ENCODE results near the gene NAV2. TPM values are rescaled to one million over a fixed set of nuclear protein-coding genes. Genes with fewer than 3 reads are reported as not detected.
A peak's percentile ranks its signal among the peaks of the same experiment; 100 is the strongest.

The NAV2 gene
- total and polyA plus RNA-seq, 9 donors: 25.7 to 70.6 (median 46.1) TPM

- Histone ChIP-seq H3K9me3 (replicated peaks; ENCODE audit: control insufficient read depth, low read depth, low read length) (no peaks in the 10 kb centered on the region), H3K4me1 (ENCODE audit: control insufficient read depth, insufficient read depth, low read length) (peaks cover 19% of the 10 kb centered on the region), H3K4me3 (ENCODE audit: low read length) (no peak overlapping the region), H3K27me3 (ENCODE audit: control insufficient read depth, insufficient read depth, low read length) (peaks cover 5% of the 10 kb centered on the region), H3K36me3 (ENCODE audit: control insufficient read depth, insufficient read depth, low read length) (no peaks in the 10 kb centered on the region), H3K27ac (ENCODE audit: low read length) (no peak overlapping the region)
- 14% methylated on average over 9 of the region's 14 CpGs for WGBS (ENCODE audit: insufficient coverage)
- peak; percentile 75 for DNase-seq
Observed at GRCh38 chr11:19673924-19674729, 38.5 kb upstream of the NAV2 start.

DNA sequence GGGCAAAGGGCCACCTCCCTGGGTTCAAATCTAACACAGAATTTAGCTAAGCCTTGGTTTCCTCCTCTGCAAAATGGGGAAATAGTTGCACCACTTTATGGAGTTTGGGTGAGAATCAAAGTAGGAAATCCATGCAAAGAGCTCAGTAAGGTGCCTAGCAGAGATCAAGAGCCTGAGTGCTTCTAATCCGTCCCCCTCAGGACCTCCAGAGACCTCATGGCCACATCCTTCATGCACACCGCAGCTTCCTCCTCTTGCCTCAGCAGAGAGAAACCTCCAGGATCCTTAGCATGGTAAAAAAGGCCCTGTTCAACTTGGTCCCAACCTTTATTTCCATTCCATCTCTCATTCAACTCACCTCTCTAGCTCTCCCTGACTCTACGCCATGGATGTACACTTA, 37.8 kb upstream of the NAV2 start:
- Histone ChIP-seq H3K4me3 (ENCODE audit: low read length) (no peak overlapping the region), H3K27ac (ENCODE audit: low read length) (no peak overlapping the region), H3K36me3 (ENCODE audit: control insufficient read depth, insufficient read depth, low read length) (no peaks in the 10 kb centered on the region), H3K4me1 (ENCODE audit: control insufficient read depth, insufficient read depth, low read length) (peaks cover 21% of the 10 kb centered on the region), H3K27me3 (ENCODE audit: control insufficient read depth, insufficient read depth, low read length) (peaks cover 7% of the 10 kb centered on the region), H3K9me3 (replicated peaks; ENCODE audit: control insufficient read depth, low read depth, low read length) (no peaks in the 10 kb centered on the region)
- DNase-seq: no peak
- 83% methylated on average over 2 of the region's 3 CpGs for WGBS (ENCODE audit: insufficient coverage)

DNA sequence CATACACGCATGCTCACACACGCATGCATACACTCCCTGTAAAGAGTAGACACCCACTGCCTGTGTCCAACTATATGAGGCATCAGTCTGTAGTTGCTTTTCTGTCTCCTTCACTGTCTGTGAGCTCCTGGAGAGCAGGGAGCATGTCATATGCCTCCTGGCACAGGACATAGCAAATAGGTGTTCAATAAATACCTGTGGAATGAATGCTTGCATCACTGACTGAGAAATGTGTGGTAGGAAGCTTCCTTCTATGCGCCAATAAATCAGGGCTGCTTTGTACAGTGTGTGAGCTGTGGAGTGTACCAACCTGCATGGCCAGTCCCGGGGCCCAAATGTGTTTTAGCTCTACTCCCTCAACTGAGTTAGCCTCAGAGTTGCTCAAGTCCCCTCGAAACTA, 37.2 kb upstream of the NAV2 start:
- no peaks in the 10 kb centered on the region for H3K9me3 ChIP-seq (replicated peaks; ENCODE audit: control insufficient read depth, low read depth, low read length)
- peaks cover 27% of the 10 kb centered on the region for H3K4me1 ChIP-seq (ENCODE audit: control insufficient read depth, insufficient read depth, low read length)
- WGBS (ENCODE audit: insufficient coverage): no CpG with 5 or more reads among the region's 5 CpGs
- no peak overlapping the region for H3K4me3 ChIP-seq (ENCODE audit: low read length)
- H3K27ac ChIP-seq (ENCODE audit: low read length): no peak overlapping the region
- no peaks in the 10 kb centered on the region for H3K36me3 ChIP-seq (ENCODE audit: control insufficient read depth, insufficient read depth, low read length)
- H3K27me3 ChIP-seq (ENCODE audit: control insufficient read depth, insufficient read depth, low read length): peaks cover 7% of the 10 kb centered on the region
- no peak for DNase-seq

DNA sequence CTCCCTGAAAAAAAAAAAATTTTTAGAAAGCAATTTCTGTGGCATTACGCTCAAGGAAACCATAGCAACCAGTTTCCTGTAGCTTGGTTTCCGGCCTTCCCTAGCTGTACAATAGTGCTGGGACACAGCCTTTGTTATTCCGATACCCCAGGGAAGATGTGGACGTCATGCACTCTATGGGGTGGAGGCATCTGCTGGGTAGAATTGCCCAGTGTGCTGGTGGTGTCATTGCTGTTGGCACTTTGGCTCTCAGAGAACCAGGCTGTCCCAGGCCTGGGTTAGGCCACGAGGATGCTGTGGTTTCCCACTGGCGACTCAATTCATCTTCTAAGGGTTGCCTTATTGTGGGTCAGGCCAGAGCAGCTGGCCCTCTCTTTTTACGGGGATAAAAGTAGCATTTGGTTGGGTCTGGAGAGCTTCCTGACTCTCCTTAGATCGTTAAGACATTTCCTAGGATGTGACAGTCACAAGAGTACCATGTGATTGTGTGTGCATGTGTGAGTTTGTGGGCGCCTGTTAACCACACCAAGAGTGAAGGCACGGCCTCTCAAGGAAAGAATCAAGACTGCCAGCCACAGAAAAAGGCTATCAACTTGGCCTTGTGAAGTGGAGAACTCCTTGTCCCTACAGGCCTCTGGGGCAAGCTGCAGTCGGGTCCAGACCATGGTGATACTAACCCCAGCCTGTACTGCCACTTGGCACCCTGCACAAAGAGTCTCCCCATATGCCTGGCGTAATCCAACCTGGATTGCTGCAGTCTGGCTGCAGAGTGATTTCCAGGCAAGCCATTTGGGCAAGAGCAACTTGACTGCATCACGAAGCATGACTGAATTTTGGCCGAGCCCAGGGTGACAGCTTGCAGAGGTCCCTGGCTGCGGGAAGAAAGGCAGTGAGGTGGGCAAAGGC, 35.9 kb upstream of the NAV2 start:
- Histone ChIP-seq H3K4me3 (ENCODE audit: low read length) (no peak overlapping the region), H3K36me3 (ENCODE audit: control insufficient read depth, insufficient read depth, low read length) (no peaks in the 10 kb centered on the region), H3K27me3 (ENCODE audit: control insufficient read depth, insufficient read depth, low read length) (peaks cover 5% of the 10 kb centered on the region), H3K4me1 (ENCODE audit: control insufficient read depth, insufficient read depth, low read length) (peaks cover 27% of the 10 kb centered on the region), H3K9me3 (replicated peaks; ENCODE audit: control insufficient read depth, low read depth, low read length) (no peaks in the 10 kb centered on the region), H3K27ac (ENCODE audit: low read length) (peak overlapping the region; percentile 84)
- peak; percentile 55 for DNase-seq
- WGBS (ENCODE audit: insufficient coverage): 75% methylated on average over 12 of the region's 15 CpGs

DNA sequence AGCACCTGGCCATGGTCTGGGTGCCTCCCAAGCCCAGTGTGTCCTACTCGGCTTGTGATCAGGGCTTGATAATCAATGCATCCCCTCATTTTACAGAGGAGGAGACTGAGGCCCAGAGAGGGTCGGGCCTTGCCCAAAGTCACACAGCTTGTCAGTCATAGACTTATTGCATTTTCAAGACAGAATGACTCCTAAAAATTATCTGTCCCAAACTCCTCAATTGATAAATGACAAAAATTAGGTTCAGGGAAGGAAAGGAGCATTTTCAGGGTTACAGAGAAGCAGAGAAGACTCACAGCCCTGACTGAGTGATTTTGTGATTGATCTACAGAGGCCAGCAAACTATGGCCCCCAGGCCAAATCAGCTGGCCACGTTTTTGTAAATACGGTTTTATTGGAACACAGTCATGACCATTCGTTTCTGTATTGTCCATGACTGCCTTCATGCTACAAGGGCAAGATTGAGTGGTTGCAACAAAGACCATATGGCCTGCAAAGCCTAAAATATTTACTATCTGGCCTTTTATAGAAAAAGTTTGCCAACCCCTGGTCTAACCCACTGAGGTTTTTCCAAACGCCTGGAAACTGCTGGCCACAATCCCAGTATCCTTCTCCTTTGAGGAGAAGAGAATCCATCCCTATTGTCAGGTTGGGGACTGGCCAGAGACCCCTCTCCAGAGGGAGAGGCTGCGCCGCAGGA, 35.1 kb upstream of the NAV2 start:
- WGBS (ENCODE audit: insufficient coverage): 76% methylated on average over 5 of the region's 8 CpGs
- Histone ChIP-seq H3K4me1 (ENCODE audit: control insufficient read depth, insufficient read depth, low read length) (peaks cover 27% of the 10 kb centered on the region), H3K4me3 (ENCODE audit: low read length) (no peak overlapping the region), H3K36me3 (ENCODE audit: control insufficient read depth, insufficient read depth, low read length) (no peaks in the 10 kb centered on the region), H3K27me3 (ENCODE audit: control insufficient read depth, insufficient read depth, low read length) (peaks cover 5% of the 10 kb centered on the region), H3K9me3 (replicated peaks; ENCODE audit: control insufficient read depth, low read depth, low read length) (no peaks in the 10 kb centered on the region), H3K27ac (ENCODE audit: low read length) (peak overlapping the region; percentile 84)
- DNase-seq: no peak

DNA sequence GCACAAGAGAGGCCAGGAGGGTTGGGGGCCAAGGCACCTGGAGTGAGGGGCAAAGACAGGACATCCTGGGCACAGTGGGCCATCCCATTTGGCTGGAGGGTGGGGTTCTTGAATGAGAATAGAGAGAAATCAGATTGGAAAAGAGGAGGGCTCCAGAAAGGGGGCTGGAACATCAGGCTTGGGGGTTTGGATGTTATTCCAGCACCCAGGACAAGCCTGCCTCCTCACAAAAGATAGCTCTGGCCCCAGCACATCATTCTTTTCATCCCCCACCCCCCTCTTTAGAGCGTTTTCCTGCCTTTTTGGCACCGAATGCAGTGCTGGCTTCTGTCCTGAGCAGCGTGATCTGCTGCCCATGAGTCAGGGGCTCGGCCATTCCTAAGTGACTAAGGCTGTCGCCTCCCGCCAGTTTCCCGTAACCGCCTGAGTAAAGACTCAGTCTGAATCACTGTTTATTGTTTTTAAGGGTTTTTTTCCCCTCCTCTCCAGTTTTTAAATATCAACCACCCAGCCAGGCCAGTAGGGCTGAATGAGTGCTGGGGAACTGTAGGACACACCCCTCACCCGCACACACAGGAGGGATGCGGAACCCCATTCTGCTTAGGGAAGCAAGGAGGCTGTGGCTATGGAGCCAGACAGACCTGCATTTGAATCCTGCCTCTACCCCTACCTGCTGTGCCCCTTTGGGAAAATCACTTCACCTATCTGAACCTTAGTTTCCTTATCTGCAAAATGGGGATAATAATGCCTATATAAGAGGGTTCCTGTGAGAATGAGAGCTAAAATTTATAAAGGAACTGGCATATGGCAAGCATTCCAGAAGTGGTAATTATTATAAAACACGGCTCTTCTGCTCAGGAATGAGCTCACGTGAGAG, 32.4 kb upstream of the NAV2 start:
- no peaks in the 10 kb centered on the region for H3K9me3 ChIP-seq (replicated peaks; ENCODE audit: control insufficient read depth, low read depth, low read length)
- H3K27ac ChIP-seq (ENCODE audit: low read length): no peak overlapping the region
- no peaks in the 10 kb centered on the region for H3K36me3 ChIP-seq (ENCODE audit: control insufficient read depth, insufficient read depth, low read length)
- peaks cover 5% of the 10 kb centered on the region for H3K27me3 ChIP-seq (ENCODE audit: control insufficient read depth, insufficient read depth, low read length)
- H3K4me3 ChIP-seq (ENCODE audit: low read length): no peak overlapping the region
- H3K4me1 ChIP-seq (ENCODE audit: control insufficient read depth, insufficient read depth, low read length): peaks cover 16% of the 10 kb centered on the region
- DNase-seq: peak; percentile 77
- 13% methylated on average over 4 of the region's 12 CpGs for WGBS (ENCODE audit: insufficient coverage)

DNA sequence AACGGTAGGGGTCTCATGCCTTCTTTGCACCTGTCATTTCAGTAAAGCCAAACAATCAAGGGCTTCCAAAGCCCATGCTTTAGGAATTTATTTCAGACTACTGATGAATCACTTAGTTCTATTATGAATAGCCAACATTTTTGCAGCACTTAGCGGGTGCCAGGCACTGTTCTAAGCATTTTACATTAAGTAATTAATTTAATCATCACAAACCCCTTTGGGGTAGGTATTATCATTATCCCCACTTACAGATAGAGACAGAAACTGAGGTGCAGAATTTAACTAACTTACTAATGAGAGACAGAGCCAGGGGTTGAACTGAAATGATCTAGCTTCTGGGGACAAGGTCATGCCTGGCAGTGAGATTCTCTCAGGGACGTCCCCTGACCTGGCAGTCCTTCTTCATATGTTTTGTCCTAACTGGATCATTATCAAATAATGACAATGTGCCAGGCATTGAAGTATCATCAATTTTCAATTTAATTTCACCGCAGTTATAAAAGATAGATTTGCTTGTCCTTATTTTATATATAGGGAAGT, 31.7 kb upstream of the NAV2 start:
- Histone ChIP-seq H3K9me3 (replicated peaks; ENCODE audit: control insufficient read depth, low read depth, low read length) (no peaks in the 10 kb centered on the region), H3K4me3 (ENCODE audit: low read length) (no peak overlapping the region), H3K4me1 (ENCODE audit: control insufficient read depth, insufficient read depth, low read length) (peaks cover 16% of the 10 kb centered on the region), H3K36me3 (ENCODE audit: control insufficient read depth, insufficient read depth, low read length) (no peaks in the 10 kb centered on the region), H3K27me3 (ENCODE audit: control insufficient read depth, insufficient read depth, low read length) (peaks cover 5% of the 10 kb centered on the region), H3K27ac (ENCODE audit: low read length) (no peak overlapping the region)
- no peak for DNase-seq
- no CpG with 5 or more reads among the region's 4 CpGs for WGBS (ENCODE audit: insufficient coverage)

DNA sequence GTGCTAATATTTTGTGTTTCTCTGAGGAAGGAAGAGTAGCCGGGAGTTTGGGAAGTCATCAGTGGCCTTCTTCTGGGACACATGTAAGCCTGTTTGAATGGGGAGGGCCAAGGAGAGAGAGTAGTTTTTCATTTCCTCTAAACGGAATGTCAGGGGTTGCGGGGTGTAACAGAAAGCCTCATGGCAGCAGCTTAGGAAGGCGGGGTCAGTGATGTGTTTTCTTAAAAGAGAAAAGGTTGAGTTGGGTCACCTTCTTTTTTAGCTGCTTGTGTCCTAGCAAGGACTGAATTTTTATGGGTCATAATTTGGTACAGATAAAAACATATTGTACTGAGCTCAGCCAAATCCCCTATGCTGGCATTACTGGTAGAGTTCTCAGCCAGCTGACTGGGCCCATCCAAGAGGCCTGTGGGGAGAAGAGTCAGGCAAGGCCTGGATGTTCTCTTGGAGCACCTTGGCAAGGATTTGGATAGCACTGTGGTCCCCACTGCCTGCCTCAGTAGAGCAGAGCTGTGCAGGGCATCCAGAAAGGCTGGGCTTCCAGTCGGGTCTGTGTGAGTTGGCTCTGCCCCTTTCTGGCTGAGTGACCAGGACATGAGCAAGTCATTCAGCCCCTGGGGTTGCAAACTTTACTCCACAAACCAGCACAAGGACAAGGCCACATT, 29.4 kb upstream of the NAV2 start:
- H3K27ac ChIP-seq (ENCODE audit: low read length): no peak overlapping the region
- H3K27me3 ChIP-seq (ENCODE audit: control insufficient read depth, insufficient read depth, low read length): peaks cover 5% of the 10 kb centered on the region
- no peak overlapping the region for H3K4me3 ChIP-seq (ENCODE audit: low read length)
- peak; percentile 30 for DNase-seq
- H3K9me3 ChIP-seq (replicated peaks; ENCODE audit: control insufficient read depth, low read depth, low read length): no peaks in the 10 kb centered on the region
- H3K4me1 ChIP-seq (ENCODE audit: control insufficient read depth, insufficient read depth, low read length): peaks cover 8% of the 10 kb centered on the region
- 35% methylated on average over 4 of the region's 5 CpGs for WGBS (ENCODE audit: insufficient coverage)
- no peaks in the 10 kb centered on the region for H3K36me3 ChIP-seq (ENCODE audit: control insufficient read depth, insufficient read depth, low read length)
